ENCODE measurements around the gene HEY2.

DNA sequence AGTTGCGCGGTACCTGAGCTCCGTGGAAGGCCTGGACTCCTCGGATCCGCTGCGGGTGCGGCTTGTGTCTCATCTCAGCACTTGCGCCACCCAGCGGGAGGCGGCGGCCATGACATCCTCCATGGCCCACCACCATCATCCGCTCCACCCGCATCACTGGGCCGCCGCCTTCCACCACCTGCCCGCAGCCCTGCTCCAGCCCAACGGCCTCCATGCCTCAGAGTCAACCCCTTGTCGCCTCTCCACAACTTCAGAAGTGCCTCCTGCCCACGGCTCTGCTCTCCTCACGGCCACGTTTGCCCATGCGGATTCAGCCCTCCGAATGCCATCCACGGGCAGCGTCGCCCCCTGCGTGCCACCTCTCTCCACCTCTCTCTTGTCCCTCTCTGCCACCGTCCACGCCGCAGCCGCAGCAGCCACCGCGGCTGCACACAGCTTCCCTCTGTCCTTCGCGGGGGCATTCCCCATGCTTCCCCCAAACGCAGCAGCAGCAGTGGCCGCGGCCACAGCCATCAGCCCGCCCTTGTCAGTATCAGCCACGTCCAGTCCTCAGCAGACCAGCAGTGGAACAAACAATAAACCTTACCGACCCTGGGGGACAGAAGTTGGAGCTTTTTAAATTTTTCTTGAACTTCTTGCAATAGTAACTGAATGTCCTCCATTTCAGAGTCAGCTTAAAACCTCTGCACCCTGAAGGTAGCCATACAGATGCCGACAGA lies 9.9 kb downstream of the HEY2 start:
- TF ChIP-seq, protein P1, sequence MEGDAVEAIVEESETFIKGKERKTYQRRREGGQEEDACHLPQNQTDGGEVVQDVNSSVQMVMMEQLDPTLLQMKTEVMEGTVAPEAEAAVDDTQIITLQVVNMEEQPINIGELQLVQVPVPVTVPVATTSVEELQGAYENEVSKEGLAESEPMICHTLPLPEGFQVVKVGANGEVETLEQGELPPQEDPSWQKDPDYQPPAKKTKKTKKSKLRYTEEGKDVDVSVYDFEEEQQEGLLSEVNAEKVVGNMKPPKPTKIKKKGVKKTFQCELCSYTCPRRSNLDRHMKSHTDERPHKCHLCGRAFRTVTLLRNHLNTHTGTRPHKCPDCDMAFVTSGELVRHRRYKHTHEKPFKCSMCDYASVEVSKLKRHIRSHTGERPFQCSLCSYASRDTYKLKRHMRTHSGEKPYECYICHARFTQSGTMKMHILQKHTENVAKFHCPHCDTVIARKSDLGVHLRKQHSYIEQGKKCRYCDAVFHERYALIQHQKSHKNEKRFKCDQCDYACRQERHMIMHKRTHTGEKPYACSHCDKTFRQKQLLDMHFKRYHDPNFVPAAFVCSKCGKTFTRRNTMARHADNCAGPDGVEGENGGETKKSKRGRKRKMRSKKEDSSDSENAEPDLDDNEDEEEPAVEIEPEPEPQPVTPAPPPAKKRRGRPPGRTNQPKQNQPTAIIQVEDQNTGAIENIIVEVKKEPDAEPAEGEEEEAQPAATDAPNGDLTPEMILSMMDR (conservative IDR thresholded peaks at IDR 0.05; ENCODE audit: low read depth, low read length): 0 out of 2 replicates have a peak, but pooled peaks have one; percentile 15
- TF ChIP-seq EZH2 (IDR thresholded peaks at IDR 0.05; ENCODE audit: low read length, unreplicated experiment): no peak
- TF ChIP-seq EZH2phosphoT487 (IDR thresholded peaks at IDR 0.05; ENCODE audit: borderline replicate concordance, low read length): no peak

Measured in PC-3 (cell line).